OCI-LY1 (cell line): ENCODE data around the gene C2CD4A.

ENCODE experiments used
- H2AFZ ChIP-seq: fragments of 200-600 bp; sonication (generic), shearing (Covaris generic); 2 replicates; pipeline ENCODE4 v1.6.0; 2014; ENCODE audit warnings: antibody characterized with exemption, mild to moderate bottlenecking, low read length
- H3F3A ChIP-seq: fragments of 200-600 bp; sonication (generic), shearing (Covaris generic); 2 replicates; pipeline ENCODE4 v1.6.0; 2014; ENCODE audit warnings: mild to moderate bottlenecking, antibody characterized with exemption, low read length, moderate library complexity; ENCODE audit not compliant: insufficient read depth
- H3K27ac ChIP-seq: fragments of 200-600 bp; sonication (generic); 2 replicates; pipeline ENCODE4 v1.5.1; 2014; ENCODE audit warnings: low read length, mixed run types, mild to moderate bottlenecking, low read depth; ENCODE audit not compliant: poor library complexity, severe bottlenecking
- H3K27me3 ChIP-seq: fragments of 200-600 bp; sonication (generic); 2 replicates; pipeline ENCODE4 v1.6.0; 2014; ENCODE audit warnings: antibody characterized with exemption, mild to moderate bottlenecking, low read length, moderate library complexity; ENCODE audit not compliant: insufficient read depth
- H3K36me3 ChIP-seq: fragments of 200-600 bp; sonication (generic); 2 replicates; pipeline ENCODE4 v1.6.1; 2014; ENCODE audit warnings: mild to moderate bottlenecking, antibody characterized with exemption, low read length, moderate library complexity, mixed read lengths; ENCODE audit not compliant: insufficient read depth
- H3K4me1 ChIP-seq: fragments of 200-600 bp; sonication (generic); 2 replicates; pipeline ENCODE4 v1.5.1; 2014; ENCODE audit warnings: mild to moderate bottlenecking, low read length, moderate library complexity; ENCODE audit not compliant: insufficient read depth, severe bottlenecking
- H3K4me2 ChIP-seq: fragments of 200-600 bp; sonication (generic), shearing (Covaris generic); 2 replicates; pipeline ENCODE4 v1.6.1; 2014; ENCODE audit warnings: low read length
- H3K4me3 ChIP-seq: fragments of 200-600 bp; sonication (generic); 2 replicates; pipeline ENCODE4 v1.5.1; 2014; ENCODE audit warnings: low read length, low read depth, mild to moderate bottlenecking, mixed read lengths; ENCODE audit not compliant: poor library complexity, severe bottlenecking
- H3K79me2 ChIP-seq: fragments of 200-600 bp; shearing (Covaris generic); 2 replicates; pipeline ENCODE4 v1.6.1; 2016; ENCODE audit warnings: mixed run types, low read length, mixed read lengths; ENCODE audit not compliant: insufficient read depth
- H3K9ac ChIP-seq: fragments of 200-600 bp; sonication (generic), shearing (Covaris generic); 2 replicates; pipeline ENCODE4 v1.6.1; 2014; ENCODE audit warnings: mild to moderate bottlenecking, low read length, mixed read lengths
- H3K9me2 ChIP-seq: fragments of 200-600 bp; sonication (generic), shearing (Covaris generic); 2 replicates; pipeline ENCODE4 v1.6.1; 2014; ENCODE audit warnings: low read depth, mild to moderate bottlenecking, low read length, mixed read lengths
- H3K9me3 ChIP-seq: fragments of 200-600 bp; shearing (Covaris generic); 2 replicates; pipeline ENCODE4 v1.6.1; 2014; ENCODE audit warnings: low read length, mixed read lengths
- H4K20me1 ChIP-seq: fragments of 200-600 bp; sonication (generic), shearing (Covaris generic); 2 replicates; pipeline ENCODE4 v1.6.0; 2016; ENCODE audit warnings: mild to moderate bottlenecking, low read length; ENCODE audit not compliant: insufficient read depth
- CTCF ChIP-seq: fragments of 200-600 bp; sonication (generic), shearing (Covaris generic); IDR thresholded peaks from 2 replicates; pipeline ENCODE4 v1.5.1; 2017; ENCODE audit warnings: mild to moderate bottlenecking, antibody characterized with exemption, low read length, moderate library complexity, mixed read lengths
- EZH2 ChIP-seq: fragments of 200-600 bp; sonication (generic), shearing (Covaris generic); IDR thresholded peaks from 2 replicates; pipeline ENCODE4 v1.8.0; 2017; ENCODE audit warnings: borderline replicate concordance, mixed run types, mild to moderate bottlenecking, antibody characterized with exemption, low read length, moderate library complexity, mixed read lengths

Gene C2CD4A

GRCh38 chr15:62069551-62069950 lies 2.8 kb downstream of the C2CD4A start:
- no peaks in the 10 kb centered on the region for H3F3A ChIP-seq
- no peaks in the 10 kb centered on the region for H3K79me2 ChIP-seq
- H3K36me3 ChIP-seq, result no peaks in the 10 kb centered on the region
- TF ChIP-seq CTCF, result no peak
- no peak for TF ChIP-seq EZH2
- H4K20me1 ChIP-seq, result no peaks in the 10 kb centered on the region
- no peaks in the 10 kb centered on the region for H3K9me2 ChIP-seq
- H2AFZ ChIP-seq, result no peak overlapping the region
- H3K4me1 ChIP-seq, result peaks cover 23% of the 10 kb centered on the region
- no peak overlapping the region for H3K9ac ChIP-seq
- no peaks in the 10 kb centered on the region for H3K9me3 ChIP-seq
- no peak overlapping the region for H3K4me3 ChIP-seq
- H3K27ac ChIP-seq, result no peak overlapping the region
- H3K27me3 ChIP-seq, result no peaks in the 10 kb centered on the region
- no peak overlapping the region for H3K4me2 ChIP-seq

GRCh38 chr15:62071711-62072308 lies 5.0 kb downstream of the C2CD4A start:
- no peak overlapping the region for H3K27ac ChIP-seq
- TF ChIP-seq CTCF, result peak; percentile 70
- TF ChIP-seq EZH2, result no peak
- no peak overlapping the region for H2AFZ ChIP-seq
- no peak overlapping the region for H3K4me2 ChIP-seq
- H4K20me1 ChIP-seq, result no peaks in the 10 kb centered on the region
- no peak overlapping the region for H3K9ac ChIP-seq
- no peaks in the 10 kb centered on the region for H3K27me3 ChIP-seq
- peaks cover 17% of the 10 kb centered on the region for H3K4me1 ChIP-seq
- no peaks in the 10 kb centered on the region for H3K9me2 ChIP-seq
- no peak overlapping the region for H3K4me3 ChIP-seq
- H3K79me2 ChIP-seq, result no peaks in the 10 kb centered on the region
- no peaks in the 10 kb centered on the region for H3F3A ChIP-seq
- no peaks in the 10 kb centered on the region for H3K9me3 ChIP-seq
- no peaks in the 10 kb centered on the region for H3K36me3 ChIP-seq

- no peak overlapping the region for H3K4me2 ChIP-seq
Measured at GRCh38 chr15:62075595-62076277, 9.0 kb downstream of the C2CD4A start.

More at GRCh38 chr15:62075595-62076277, 9.0 kb downstream of the C2CD4A start:
- Histone ChIP-seq H3K9me2 (no peaks in the 10 kb centered on the region), H2AFZ (no peak overlapping the region), H3K4me1 (no peaks in the 10 kb centered on the region), H4K20me1 (no peaks in the 10 kb centered on the region), H3K36me3 (no peaks in the 10 kb centered on the region), H3F3A (no peaks in the 10 kb centered on the region), H3K9me3 (no peaks in the 10 kb centered on the region), H3K9ac (no peak overlapping the region), H3K4me3 (no peak overlapping the region), H3K79me2 (no peaks in the 10 kb centered on the region), H3K27me3 (no peaks in the 10 kb centered on the region), H3K27ac (no peak overlapping the region)
- TF ChIP-seq EZH2 (no peak), CTCF (no peak)
